A673 (cell line): Measurements from ENCODE around the gene ZNF582.

Experiments
- CTCF ChIP-seq: fragments of 300-800, 200-600 bp; sonication (generic); conservative IDR thresholded peaks from 2 replicates; pipeline ENCODE4 v1.5.1; 2017; ENCODE audit warnings: low read depth, mild to moderate bottlenecking, antibody characterized with exemption, low read length, moderate library complexity, mixed read lengths
- EZH2 ChIP-seq: fragments of 200-600 bp; sonication (generic); IDR thresholded peaks from 2 replicates; pipeline ENCODE4 v1.6.1; 2017; ENCODE audit warnings: borderline replicate concordance, low read depth, mild to moderate bottlenecking, mixed read lengths, antibody characterized with exemption, low read length; ENCODE audit not compliant: poor library complexity, severe bottlenecking

GRCh38 chr19:56350416-56351045 is 42.8 kb downstream of the ZNF582 start:
- peak; percentile 86 for TF ChIP-seq CTCF
- TF ChIP-seq EZH2: no peak
